Measurements from ENCODE around the gene P2RY12.
A peak's percentile ranks its signal among the peaks of the same experiment; 100 is the strongest.

P2RY12 gene

GRCh38 chr3:151301787-151302186 lies 82.8 kb downstream of the P2RY12 start:
- no peak overlapping the region for H3K4me3 ChIP-seq (ENCODE audit: low read depth, low read length)
- no peak for DNase-seq (ENCODE audit: low read depth)
- TF ChIP-seq CTCF (IDR thresholded peaks at IDR 0.05; ENCODE audit: control insufficient read depth, extremely low read depth, insufficient read depth): no peak

GRCh38 chr3:151300539-151300938 lies 84.0 kb downstream of the P2RY12 start:
- no peak for TF ChIP-seq CTCF (IDR thresholded peaks at IDR 0.05; ENCODE audit: control insufficient read depth, extremely low read depth, insufficient read depth)
- DNase-seq (ENCODE audit: low read depth): no peak
- no peak overlapping the region for H3K4me3 ChIP-seq (ENCODE audit: low read depth, low read length)

GRCh38 chr3:151299006-151299405 lies 85.5 kb downstream of the P2RY12 start:
- no peak for DNase-seq (ENCODE audit: low read depth)
- H3K4me3 ChIP-seq (ENCODE audit: low read depth, low read length): no peak overlapping the region
- no peak for TF ChIP-seq CTCF (IDR thresholded peaks at IDR 0.05; ENCODE audit: control insufficient read depth, extremely low read depth, insufficient read depth)

DNA sequence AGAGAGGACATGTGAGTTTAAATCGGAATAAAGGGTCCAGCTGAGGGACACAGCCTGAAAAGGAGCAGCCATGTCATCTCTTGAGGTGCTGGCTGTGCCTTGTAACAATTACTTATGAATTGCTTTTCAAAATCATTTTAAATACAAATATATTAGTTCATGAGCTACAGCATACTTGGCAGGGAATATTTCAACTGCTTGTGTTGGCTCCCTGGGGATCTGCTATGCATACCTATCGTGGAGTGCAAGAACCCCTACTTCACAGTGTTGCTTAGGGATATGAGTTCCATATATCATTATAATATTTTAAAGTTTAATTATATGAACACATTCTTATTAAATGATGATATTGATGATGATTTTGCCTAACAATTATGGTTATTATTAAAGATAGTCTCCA lies 87.1 kb downstream of the P2RY12 start:
- H3K4me3 ChIP-seq (ENCODE audit: low read depth, low read length): no peak overlapping the region
- TF ChIP-seq CTCF (IDR thresholded peaks at IDR 0.05; ENCODE audit: control insufficient read depth, extremely low read depth, insufficient read depth): no peak
- no peak for DNase-seq (ENCODE audit: low read depth)

DNA sequence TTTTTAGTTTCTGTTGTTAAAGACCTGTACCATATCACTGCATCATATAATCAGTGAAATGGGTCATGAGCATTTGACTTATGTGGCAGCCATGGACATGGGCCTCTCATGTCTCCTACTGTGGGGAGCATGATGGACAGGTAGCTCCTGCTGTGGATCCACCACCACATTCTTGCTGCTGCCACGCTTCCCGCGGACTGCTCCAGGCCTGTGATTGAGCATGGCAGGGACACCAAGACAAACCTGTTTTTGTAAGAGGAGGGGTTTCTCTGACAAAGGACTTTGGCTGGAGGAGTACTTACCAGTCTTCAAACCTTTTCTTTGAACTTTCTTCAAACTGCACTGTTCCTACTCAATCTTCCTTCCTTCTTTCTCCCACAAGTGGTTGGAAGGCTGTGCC lies 88.3 kb downstream of the P2RY12 start:
- no peak for DNase-seq (ENCODE audit: low read depth)
- no peak overlapping the region for H3K4me3 ChIP-seq (ENCODE audit: low read depth, low read length)
- no peak for TF ChIP-seq CTCF (IDR thresholded peaks at IDR 0.05; ENCODE audit: control insufficient read depth, extremely low read depth, insufficient read depth)

DNA sequence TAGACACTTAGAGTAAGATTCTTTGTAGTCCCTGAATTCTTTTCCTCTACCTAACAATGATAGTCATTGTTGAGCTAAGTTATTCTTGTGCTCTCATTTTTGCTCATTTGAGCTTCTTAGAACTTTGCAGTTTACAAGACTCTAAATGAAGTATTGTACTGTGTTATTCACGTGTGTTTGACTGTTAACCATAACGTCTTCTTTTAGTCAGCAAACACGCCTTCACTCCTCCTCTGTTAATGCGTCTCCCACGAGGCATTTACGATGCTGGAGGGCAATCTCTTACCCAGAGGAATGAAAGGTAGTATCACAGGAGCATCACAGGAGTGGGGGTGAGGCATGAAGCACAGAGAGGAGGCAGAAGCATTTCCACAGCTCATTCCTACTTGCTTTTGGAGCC lies 91.4 kb downstream of the P2RY12 start:
- no peak for TF ChIP-seq CTCF (IDR thresholded peaks at IDR 0.05; ENCODE audit: control insufficient read depth, extremely low read depth, insufficient read depth)
- DNase-seq (ENCODE audit: low read depth): no peak
- no peak overlapping the region for H3K4me3 ChIP-seq (ENCODE audit: low read depth, low read length)

DNA sequence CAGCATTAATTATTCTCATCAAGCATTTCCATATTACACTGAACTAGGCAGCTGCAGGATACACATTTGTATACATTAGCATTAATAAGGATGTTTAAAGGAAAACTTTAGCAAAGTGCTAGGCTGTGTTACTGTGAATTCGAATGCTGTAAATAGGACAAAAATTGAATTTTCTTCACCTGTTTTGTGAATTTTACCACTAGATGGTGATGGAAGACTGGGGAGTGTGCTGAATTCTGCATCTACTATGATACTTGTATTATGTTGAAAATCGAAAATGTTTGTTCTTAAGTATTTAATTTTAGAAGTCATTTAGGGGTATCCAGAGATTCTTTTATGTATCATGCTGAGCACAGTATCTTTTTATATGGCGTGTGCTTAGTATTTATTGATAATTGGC lies 93.9 kb downstream of the P2RY12 start:
- no peak for DNase-seq (ENCODE audit: low read depth)
- H3K4me3 ChIP-seq (ENCODE audit: low read depth, low read length): no peak overlapping the region
- TF ChIP-seq CTCF (IDR thresholded peaks at IDR 0.05; ENCODE audit: control insufficient read depth, extremely low read depth, insufficient read depth): peak; percentile 47
